H9 (cell line): ENCODE data around the gene TSPAN32. TPM values are rescaled to one million over a fixed set of nuclear protein-coding genes. Genes with fewer than 3 reads are reported as not detected.

Experiments used
- DNase-seq: peaks from one replicate; pipeline ENCODE4 v3.0.0-alpha.2; 2017
- H2AFZ ChIP-seq: one replicate; pipeline ENCODE4 v1.6.1; 2013; ENCODE audit warnings: mild to moderate bottlenecking, low read length, control low read depth, moderate library complexity
- H2AK5ac ChIP-seq: 2 replicates; pipeline ENCODE4 v1.6.1; 2013; ENCODE audit warnings: low read length, control low read depth, mixed read lengths; ENCODE audit not compliant: insufficient read length
- H2BK120ac ChIP-seq: one replicate; pipeline ENCODE4 v1.6.1; 2013; ENCODE audit warnings: low read depth, mild to moderate bottlenecking, low read length, control low read depth, inconsistent platforms; ENCODE audit not compliant: poor library complexity, severe bottlenecking
- H2BK12ac ChIP-seq: 2 replicates; pipeline ENCODE4 v1.6.1; 2013; ENCODE audit warnings: low read length, control low read depth, mixed read lengths, low read depth; ENCODE audit not compliant: insufficient read length
- H2BK15ac ChIP-seq: 2 replicates; pipeline ENCODE4 v1.6.1; 2013; ENCODE audit warnings: low read depth, low read length, control low read depth
- H2BK20ac ChIP-seq: one replicate; pipeline ENCODE4 v1.6.1; 2013; ENCODE audit warnings: low read depth, mild to moderate bottlenecking, low read length, control low read depth, inconsistent platforms; ENCODE audit not compliant: poor library complexity, severe bottlenecking
- H2BK5ac ChIP-seq: 2 replicates; pipeline ENCODE4 v1.6.1; 2013; ENCODE audit warnings: low read length, control low read depth, mixed read lengths; ENCODE audit not compliant: insufficient read length
- H3K14ac ChIP-seq: 2 replicates; pipeline ENCODE4 v1.6.1; 2013; ENCODE audit warnings: low read length, control low read depth; ENCODE audit not compliant: insufficient read depth
- H3K18ac ChIP-seq: 2 replicates; pipeline ENCODE4 v1.6.1; 2013; ENCODE audit warnings: low read depth, mild to moderate bottlenecking, mixed read lengths, low read length, control low read depth; ENCODE audit not compliant: insufficient read length
- H3K23ac ChIP-seq: 2 replicates; pipeline ENCODE4 v1.6.1; 2013; ENCODE audit warnings: low read length, control low read depth, mixed read lengths, low read depth; ENCODE audit not compliant: insufficient read length
- H3K23me2 ChIP-seq: 2 replicates; pipeline ENCODE4 v1.6.1; 2013; ENCODE audit warnings: low read depth, mild to moderate bottlenecking, mixed read lengths, low read length, control low read depth; ENCODE audit not compliant: insufficient read length, poor library complexity, severe bottlenecking
- H3K27ac ChIP-seq: 2 replicates; pipeline ENCODE4 v1.5.1; 2013; ENCODE audit warnings: low read length, control low read depth, mixed read lengths, low read depth; ENCODE audit not compliant: insufficient read length
- H3K27me3 ChIP-seq: 2 replicates; pipeline ENCODE4 v1.6.1; 2013; ENCODE audit warnings: low read length, control low read depth, inconsistent platforms; ENCODE audit not compliant: insufficient read depth
- H3K4ac ChIP-seq: 2 replicates; pipeline ENCODE4 v1.6.1; 2013; ENCODE audit warnings: low read depth, mild to moderate bottlenecking, control low read depth, inconsistent platforms, low read length, moderate library complexity
- H3K4me1 ChIP-seq: 2 replicates; pipeline ENCODE4 v1.6.1; 2013; ENCODE audit warnings: low read length, control low read depth, inconsistent platforms; ENCODE audit not compliant: insufficient read depth
- H3K4me2 ChIP-seq: 2 replicates; pipeline ENCODE4 v1.6.1; 2013; ENCODE audit warnings: low read length, control low read depth, mixed read lengths; ENCODE audit not compliant: insufficient read length, insufficient read depth
- H3K56ac ChIP-seq: 2 replicates; pipeline ENCODE4 v1.6.1; 2013; ENCODE audit warnings: low read depth, mild to moderate bottlenecking, mixed read lengths, low read length, control low read depth; ENCODE audit not compliant: insufficient read length
- H3K79me1 ChIP-seq: 2 replicates; pipeline ENCODE4 v1.6.1; 2013; ENCODE audit warnings: low read depth, mild to moderate bottlenecking, moderate library complexity, low read length, control low read depth, inconsistent platforms; ENCODE audit not compliant: insufficient read depth, poor library complexity, severe bottlenecking
- H3K79me2 ChIP-seq: 2 replicates; pipeline ENCODE4 v1.6.1; 2013; ENCODE audit warnings: low read length, control low read depth, inconsistent platforms; ENCODE audit not compliant: insufficient read depth
- H3K9ac ChIP-seq: 2 replicates; pipeline ENCODE4 v1.6.1; 2013; ENCODE audit warnings: low read length, control low read depth, mixed read lengths; ENCODE audit not compliant: insufficient read length; ENCODE audit errors: extremely low read depth
- H3K9me3 ChIP-seq: one replicate; pipeline ENCODE4 v1.6.1; 2013; ENCODE audit warnings: low read depth, low read length, inconsistent platforms; ENCODE audit not compliant: control insufficient read depth
- H3T11ph ChIP-seq: one replicate; pipeline ENCODE4 v1.6.1; 2013; ENCODE audit warnings: mild to moderate bottlenecking, low read length, control low read depth, inconsistent platforms
- H4K20me1 ChIP-seq: one replicate; pipeline ENCODE4 v1.6.1; 2013; ENCODE audit not compliant: control insufficient read depth, insufficient read length, insufficient read depth
- H4K5ac ChIP-seq: 2 replicates; pipeline ENCODE4 v1.6.1; 2013; ENCODE audit warnings: low read depth, mild to moderate bottlenecking, mixed read lengths, low read length, control low read depth; ENCODE audit not compliant: insufficient read length
- H4K8ac ChIP-seq: replicated peaks from 2 replicates; pipeline ENCODE4 v1.6.1; 2013; ENCODE audit warnings: low read length, control low read depth, mixed read lengths, low read depth; ENCODE audit not compliant: insufficient read length
- H4K91ac ChIP-seq: 2 replicates; pipeline ENCODE4 v1.6.1; 2013; ENCODE audit warnings: low read depth, mild to moderate bottlenecking, moderate library complexity, mixed read lengths, low read length, control low read depth; ENCODE audit not compliant: insufficient read length
- H3K27ac Mint-ChIP-seq, 3 experiments: 2 replicates in 2 of 3; 3 replicates in 1 of 3; pipeline ENCODE4 v1.8.0; 2020 to 2021; ENCODE audit warnings: mixed read lengths in 3 of 3, mild to moderate bottlenecking in 1 of 3, moderate library complexity in 1 of 3
- H3K27me3 Mint-ChIP-seq: 2 replicates; pipeline ENCODE4 v1.8.0; 2021; ENCODE audit warnings: low read depth, mild to moderate bottlenecking, moderate library complexity, mixed read lengths
- H3K36me3 Mint-ChIP-seq, 3 experiments: 2 replicates in 2 of 3; 3 replicates in 1 of 3; pipeline ENCODE4 v1.8.0; 2020 to 2021; ENCODE audit warnings: low read depth in 3 of 3, mixed read lengths in 3 of 3; ENCODE audit not compliant: insufficient read depth in 1 of 3
- H3K4me1 Mint-ChIP-seq, 2 experiments: 2 replicates each; pipeline ENCODE4 v1.8.0; 2020; ENCODE audit warnings: mixed read lengths in 2 of 2
- H3K4me3 Mint-ChIP-seq, 2 experiments: 2 replicates in 1 of 2; 3 replicates in 1 of 2; pipeline ENCODE4 v1.8.0; 2020 to 2021; ENCODE audit warnings: mild to moderate bottlenecking in 2 of 2, mixed read lengths in 2 of 2, moderate library complexity in 1 of 2
- H3K9me3 Mint-ChIP-seq, 2 experiments: 2 replicates in 1 of 2; 3 replicates in 1 of 2; pipeline ENCODE4 v1.8.0; 2020; ENCODE audit warnings: mild to moderate bottlenecking in 2 of 2, mixed read lengths in 2 of 2, moderate library complexity in 1 of 2
- WGBS: extraction: QIAGEN DNeasy Blood & Tissue Kit; methylation state at CpG from one replicate; pipeline ENCODE4 v1.1.7; 2013; ENCODE audit warnings: missing lambda C conversion rate, low lambda C conversion rate, mixed read lengths; ENCODE audit not compliant: insufficient read length; ENCODE audit errors: extremely low coverage; 5-methylcytosine and 5-hydroxymethylcytosine counted together
- total RNA-seq: library from RNA; stranded (reverse); gene quantifications from 2 replicates; pipeline ENCODE4 v1.2.1, GENCODE V29; 2021
- TF ChIP-seq, protein P1 (sequence below): fragments of 200-600 bp; sonication (generic); conservative IDR thresholded peaks from 3 replicates; pipeline ENCODE4 v1.8.0; 2021; ENCODE audit warnings: antibody characterized with exemption, mild to moderate bottlenecking

TSPAN32 gene
- total RNA-seq, 1 experiment from 2014 or later: not detected

DNA sequence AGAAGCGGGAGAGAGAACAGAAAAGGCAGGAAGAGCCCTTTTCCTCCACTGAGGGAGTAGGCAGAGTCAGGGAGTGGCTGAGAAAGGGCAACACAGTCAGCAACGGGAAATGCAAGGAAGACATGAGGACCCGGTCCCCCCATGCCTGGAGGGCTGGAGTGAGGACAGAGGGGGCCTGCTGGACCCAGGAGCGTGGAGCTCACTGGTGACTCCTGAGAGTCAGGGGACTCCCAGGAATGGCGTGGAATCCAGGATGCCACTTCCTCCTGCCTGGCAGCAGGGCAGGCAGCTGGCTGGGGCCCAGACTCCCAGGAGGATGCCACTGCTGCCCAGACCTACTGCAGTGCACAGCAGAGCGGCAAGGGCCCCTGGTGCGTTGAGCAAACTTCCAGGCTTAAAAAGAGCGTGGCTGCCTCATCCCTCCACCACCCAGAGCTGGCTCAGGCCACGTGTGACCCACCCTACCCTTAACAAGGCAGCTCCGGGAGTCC lies 11.4 kb upstream of the TSPAN32 start:
- Histone ChIP-seq H3K79me1 (no peaks in the 10 kb centered on the region), H2AFZ (no peak overlapping the region), H2BK20ac (no peak overlapping the region), H3K14ac (no peak overlapping the region; the same call in 1 of the 2 replicates), H2BK12ac (no peak overlapping the region), H3T11ph (no peak overlapping the region), H3K9me3 (no peaks in the 10 kb centered on the region), H4K91ac (no peak overlapping the region), H3K4me2 (no peak overlapping the region), H3K4me1 (no peaks in the 10 kb centered on the region), H3K23ac (no peak overlapping the region), H4K8ac (no peak overlapping the region), H3K9ac (no peak overlapping the region), H3K27me3 (no peaks in the 10 kb centered on the region; the same call in 1 of the 2 replicates), H2BK5ac (no peak overlapping the region), H3K23me2 (no peaks in the 10 kb centered on the region), H2BK15ac (no peak overlapping the region), H2BK120ac (no peak overlapping the region), H3K79me2 (no peaks in the 10 kb centered on the region), H3K27ac (no peak overlapping the region), H3K18ac (no peak overlapping the region), H4K20me1 (no peaks in the 10 kb centered on the region), H3K4ac (no peak overlapping the region), H3K56ac (no peak overlapping the region), H4K5ac (no peak overlapping the region), H2AK5ac (no peak overlapping the region)
- H3K4me1 Mint-ChIP-seq: peaks cover 0 to 10% of the 10 kb centered on the region in 2 experiments; a peak in 3 of 4 replicates
- H3K36me3 Mint-ChIP-seq: no peaks in the 10 kb centered on the region
- TF ChIP-seq, protein P1, sequence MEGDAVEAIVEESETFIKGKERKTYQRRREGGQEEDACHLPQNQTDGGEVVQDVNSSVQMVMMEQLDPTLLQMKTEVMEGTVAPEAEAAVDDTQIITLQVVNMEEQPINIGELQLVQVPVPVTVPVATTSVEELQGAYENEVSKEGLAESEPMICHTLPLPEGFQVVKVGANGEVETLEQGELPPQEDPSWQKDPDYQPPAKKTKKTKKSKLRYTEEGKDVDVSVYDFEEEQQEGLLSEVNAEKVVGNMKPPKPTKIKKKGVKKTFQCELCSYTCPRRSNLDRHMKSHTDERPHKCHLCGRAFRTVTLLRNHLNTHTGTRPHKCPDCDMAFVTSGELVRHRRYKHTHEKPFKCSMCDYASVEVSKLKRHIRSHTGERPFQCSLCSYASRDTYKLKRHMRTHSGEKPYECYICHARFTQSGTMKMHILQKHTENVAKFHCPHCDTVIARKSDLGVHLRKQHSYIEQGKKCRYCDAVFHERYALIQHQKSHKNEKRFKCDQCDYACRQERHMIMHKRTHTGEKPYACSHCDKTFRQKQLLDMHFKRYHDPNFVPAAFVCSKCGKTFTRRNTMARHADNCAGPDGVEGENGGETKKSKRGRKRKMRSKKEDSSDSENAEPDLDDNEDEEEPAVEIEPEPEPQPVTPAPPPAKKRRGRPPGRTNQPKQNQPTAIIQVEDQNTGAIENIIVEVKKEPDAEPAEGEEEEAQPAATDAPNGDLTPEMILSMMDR: no peak
- H3K9me3 Mint-ChIP-seq: no peaks in the 10 kb centered on the region; a peak in 2 of 5 replicates
- H3K27ac Mint-ChIP-seq: peak overlapping the region in 1 of 3 experiments; percentile 58; a peak in 1 of 7 replicates
- no CpG with 5 or more reads among the region's 10 CpGs for WGBS
- H3K4me3 Mint-ChIP-seq: no peak overlapping the region
- peak; percentile 21 for DNase-seq
- peaks cover 81% of the 10 kb centered on the region for H3K27me3 Mint-ChIP-seq
